H1 (cell line): ENCODE results near the gene LLGL1. TPM values are rescaled to one million over a fixed set of nuclear protein-coding genes. Genes with fewer than 3 reads are reported as not detected.

Source experiments
- CTCF ChIA-PET: fragments of 300-600 bp; sonication (Branson Sonifier 250); formaldehyde crosslinking; loops from one replicate; lab custom pipeline; 2021; ENCODE audit not compliant: partially characterized antibody; lab: Charles Lee
- POLR2A ChIA-PET: fragments of 300-600 bp; sonication (Branson Sonifier 250); formaldehyde crosslinking; loops from one replicate; lab custom pipeline; 2021; ENCODE audit warnings: inconsistent platforms; ENCODE audit not compliant: partially characterized antibody; lab: Charles Lee
- DNase-seq, 2 experiments: peaks; one replicate each; pipeline versions ENCODE4 v3.0.0 to v3.0.0-alpha.2; 2010 to 2022; ENCODE audit warnings: low spot score in 2 of 2, low read depth in 1 of 2, mixed read lengths in 1 of 2
- FAIRE-seq: peaks from 2 replicates; lab custom pipeline; 2011; peaks lifted over from hg19 to GRCh38; lab: Jason Lieb, UNC
- H2AFZ ChIP-seq: 2 replicates; pipeline ENCODE4 v1.8.1; 2012; ENCODE audit warnings: low read length, inconsistent platforms
- H2AK5ac ChIP-seq: 2 replicates; pipeline ENCODE4 v1.6.1; 2013; ENCODE audit warnings: low read depth, low read length
- H2BK120ac ChIP-seq: replicated peaks from 2 replicates; pipeline ENCODE3; 2013; ENCODE audit warnings: low read depth, low read length, inconsistent platforms
- H2BK12ac ChIP-seq: 2 replicates; pipeline ENCODE4 v1.6.1; 2013; ENCODE audit warnings: low read depth, low read length
- H2BK15ac ChIP-seq: 2 replicates; pipeline ENCODE4 v1.6.1; 2013; ENCODE audit warnings: low read length
- H2BK20ac ChIP-seq: 2 replicates; pipeline ENCODE4 v1.6.1; 2013; ENCODE audit warnings: low read length
- H2BK5ac ChIP-seq: 2 replicates; pipeline ENCODE4 v1.6.1; 2013; ENCODE audit warnings: low read depth, low read length
- H3K14ac ChIP-seq: 2 replicates; pipeline ENCODE4 v1.6.1; 2013; ENCODE audit warnings: inconsistent platforms; ENCODE audit not compliant: insufficient read length
- H3K18ac ChIP-seq: 2 replicates; pipeline ENCODE4 v1.6.1; 2013; ENCODE audit warnings: low read length; ENCODE audit errors: extremely low read depth
- H3K23ac ChIP-seq: 2 replicates; pipeline ENCODE4 v1.6.1; 2013; ENCODE audit warnings: inconsistent platforms; ENCODE audit not compliant: insufficient read length
- H3K23me2 ChIP-seq: 2 replicates; pipeline ENCODE4 v1.6.1; 2013; ENCODE audit warnings: low read depth, low read length
- H3K27ac ChIP-seq: 2 replicates; pipeline ENCODE4 v1.6.1; 2011; ENCODE audit warnings: low read depth, low read length, inconsistent platforms
- H3K27me3 ChIP-seq, 4 experiments: replicated peaks in 1 of 4; 1 replicate in 1 of 4; 2 replicates in 3 of 4; pipeline versions ENCODE4 v1.6.1 to v1.8.1; 2011 to 2013; ENCODE audit warnings: low read length in 3 of 4, mild to moderate bottlenecking in 3 of 4, inconsistent platforms in 2 of 4, mixed read lengths in 2 of 4, moderate library complexity in 1 of 4; ENCODE audit not compliant: control insufficient read depth in 3 of 4, insufficient read depth in 3 of 4; ENCODE audit errors: extremely low read depth in 1 of 4
- H3K36me3 ChIP-seq, 4 experiments: 2 replicates each; pipeline versions ENCODE4 v1.6.1 to v1.8.1; 2011 to 2013; ENCODE audit warnings: mild to moderate bottlenecking in 4 of 4, low read length in 3 of 4, moderate library complexity in 2 of 4, control low read depth in 1 of 4, inconsistent platforms in 1 of 4; ENCODE audit not compliant: insufficient read depth in 4 of 4, control insufficient read depth in 2 of 4
- H3K4ac ChIP-seq: replicated peaks from 2 replicates; pipeline ENCODE3; 2013; ENCODE audit warnings: low read length, low read depth, mixed read lengths, inconsistent platforms; ENCODE audit not compliant: insufficient read length
- H3K4me1 ChIP-seq, 4 experiments: replicated peaks in 1 of 4; 1 replicate in 1 of 4; 2 replicates in 3 of 4; pipeline versions ENCODE4 v1.6.1 to v1.8.1; 2011 to 2013; ENCODE audit warnings: low read length in 3 of 4, inconsistent platforms in 2 of 4, mixed read lengths in 1 of 4; ENCODE audit not compliant: insufficient read depth in 4 of 4, control insufficient read depth in 3 of 4
- H3K4me2 ChIP-seq, 2 experiments: 2 replicates each; pipeline versions ENCODE4 v1.6.1 to v1.8.1; 2011 to 2013; ENCODE audit warnings: low read depth in 2 of 2, low read length in 2 of 2, control low read depth in 1 of 2, inconsistent platforms in 1 of 2, mild to moderate bottlenecking in 1 of 2; ENCODE audit not compliant: insufficient read depth in 1 of 2
- H3K4me3 ChIP-seq, 4 experiments: fragments of 200-600, 300-600 bp in 1 of 4; sonication (generic), shearing (Covaris generic), sonication (Bioruptor Twin) in 1 of 4; 2 replicates each; pipeline versions ENCODE4 v1.5.1 to v1.8.1; 2011 to 2016; ENCODE audit warnings: low read length in 4 of 4, low read depth in 3 of 4, control low read depth in 2 of 4, inconsistent platforms in 2 of 4, mild to moderate bottlenecking in 2 of 4, mixed read lengths in 1 of 4, moderate library complexity in 1 of 4; ENCODE audit not compliant: insufficient read depth in 2 of 4; ENCODE audit errors: extremely low read depth in 1 of 4
- H3K56ac ChIP-seq: replicated peaks from 2 replicates; pipeline ENCODE3; 2013; ENCODE audit warnings: low read depth, mild to moderate bottlenecking, mixed read lengths, low read length, inconsistent platforms; ENCODE audit not compliant: insufficient read length
- H3K79me1 ChIP-seq: 2 replicates; pipeline ENCODE4 v1.6.1; 2013; ENCODE audit warnings: low read depth, low read length, control low read depth
- H3K79me2 ChIP-seq, 2 experiments: 2 replicates each; pipeline versions ENCODE4 v1.6.1 to v1.8.1; 2012 to 2013; ENCODE audit warnings: low read length in 2 of 2, mild to moderate bottlenecking in 2 of 2, inconsistent platforms in 1 of 2; ENCODE audit not compliant: insufficient read depth in 2 of 2, control insufficient read depth in 1 of 2
- H3K9ac ChIP-seq, 4 experiments: replicated peaks in 1 of 4; 1 replicate in 1 of 4; 2 replicates in 3 of 4; pipeline versions ENCODE4 v1.6.1 to v1.8.1; 2011 to 2013; ENCODE audit warnings: low read depth in 3 of 4, low read length in 3 of 4, control low read depth in 2 of 4, mild to moderate bottlenecking in 2 of 4, moderate library complexity in 2 of 4, inconsistent platforms in 1 of 4; ENCODE audit errors: extremely low read depth in 1 of 4
- H3K9me3 ChIP-seq, 2 experiments: 2 replicates each; pipeline versions ENCODE4 v1.6.1 to v1.8.1; 2012 to 2013; ENCODE audit warnings: mild to moderate bottlenecking in 2 of 2, moderate library complexity in 2 of 2, control low read depth in 1 of 2, inconsistent platforms in 1 of 2, low read depth in 1 of 2, low read length in 1 of 2, mixed read lengths in 1 of 2; ENCODE audit not compliant: insufficient read depth in 2 of 2
- H4K20me1 ChIP-seq, 2 experiments: replicated peaks in 1 of 2; 2 replicates each; pipeline versions ENCODE3 to v1.8.1; 2011 to 2013; ENCODE audit warnings: inconsistent platforms in 2 of 2, low read length in 2 of 2, mild to moderate bottlenecking in 1 of 2; ENCODE audit not compliant: insufficient read depth in 2 of 2, control insufficient read depth in 1 of 2
- H4K5ac ChIP-seq: 2 replicates; pipeline ENCODE4 v1.6.1; 2013; ENCODE audit warnings: low read length, low read depth, mixed read lengths, inconsistent platforms; ENCODE audit not compliant: insufficient read length
- H4K8ac ChIP-seq: 2 replicates; pipeline ENCODE4 v1.8.0; 2013; ENCODE audit warnings: mild to moderate bottlenecking, moderate library complexity, low read length, inconsistent platforms; ENCODE audit not compliant: insufficient read depth; ENCODE audit errors: extremely low read depth
- H4K91ac ChIP-seq: replicated peaks from 2 replicates; pipeline ENCODE3; 2013; ENCODE audit warnings: low read length, mixed read lengths, inconsistent platforms; ENCODE audit not compliant: insufficient read length
- CBX5 ChIP-seq: fragments of 300-800, 300-1000 bp; sonication (generic); IDR thresholded peaks from 2 replicates; pipeline ENCODE4 v1.7.1; 2016; ENCODE audit warnings: antibody characterized with exemption, low read length, low read depth
- E2F6 ChIP-seq: IDR thresholded peaks from 2 replicates; pipeline ENCODE4 v1.6.1; 2012; ENCODE audit warnings: inconsistent platforms
- EP300 ChIP-seq, 2 experiments: IDR thresholded peaks; 1 replicate in 1 of 2; 2 replicates in 1 of 2; pipeline ENCODE4 v1.6.1; 2011 to 2012; ENCODE audit warnings: low read depth in 2 of 2, low read length in 2 of 2, mild to moderate bottlenecking in 2 of 2, borderline replicate concordance in 1 of 2, inconsistent platforms in 1 of 2, moderate library complexity in 1 of 2
- NRF1 ChIP-seq: IDR thresholded peaks from 2 replicates; pipeline ENCODE4 v1.6.1; 2011; ENCODE audit warnings: mild to moderate bottlenecking, low read depth, low read length, improper control_type of control experiment
- WGBS, 2 experiments: shearing (Covaris generic) in 1 of 2; methylation state at CpG; one replicate each; pipeline versions ENCODE4 v1.1.6 to v1.1.7; 2013 to 2015; ENCODE audit warnings: low lambda C conversion rate in 2 of 2, mixed read lengths in 2 of 2, inconsistent platforms in 1 of 2, low coverage in 1 of 2, missing lambda C conversion rate in 1 of 2; ENCODE audit not compliant: insufficient replicate concordance in 2 of 2, insufficient coverage in 1 of 2, insufficient read length in 1 of 2; ENCODE audit errors: extremely low coverage in 1 of 2, missing lambda C conversion rate in 1 of 2; 5-methylcytosine and 5-hydroxymethylcytosine counted together
- polyA plus RNA-seq, 7 experiments: library from polyadenylated mRNA; depleted of rRNA in 3 of 7; stranded (reverse) in 5 of 7; unstranded in 2 of 7; fragments of >200 nt in 5 of 7; fragments of 200-250 nt in 2 of 7; gene quantifications; 1 replicate in 5 of 7; 2 replicates in 1 of 7; 4 replicates in 1 of 7; pipeline versions ENCODE4 v1.2.1 to v1.2.3, GENCODE V29; 2011 to 2013; ENCODE audit warnings: missing spikeins in 2 of 7, mixed read lengths in 2 of 7
- total RNA-seq: library from RNA; stranded (reverse); fragmentation: NEBNext Ultra II Directional; extraction: Animal tissue kit (Norgen Biotek cat#: 25700); gene quantifications from 2 replicates; pipeline ENCODE4 v1.2.1, GENCODE V29; 2021
- TF ChIP-seq, protein P1 (sequence below), 3 experiments: IDR thresholded peaks; 1 replicate in 2 of 3; 2 replicates in 1 of 3; pipeline versions ENCODE4 v1.5.1 to v1.6.1; 2011; ENCODE audit warnings: low read length in 3 of 3, mild to moderate bottlenecking in 3 of 3, inconsistent platforms in 2 of 3, low read depth in 1 of 3, moderate library complexity in 1 of 3; ENCODE audit not compliant: insufficient read depth in 1 of 3; ENCODE audit errors: control extremely low read depth in 1 of 3
- TF ChIP-seq, protein P2 (sequence below): IDR thresholded peaks from 2 replicates; pipeline ENCODE4 v1.6.1; 2012; ENCODE audit warnings: inconsistent platforms

The LLGL1 gene
- total and polyA plus RNA-seq, 2 of the 8 experiments (the other 6 are each of a cell fraction or from before 2014, with no cell fraction given) = 71.3 to 107 TPM

GRCh38 chr17:18280766-18281371, 55.4 kb downstream of the LLGL1 start:
- H4K8ac ChIP-seq = no peak overlapping the region
- no peak for TF ChIP-seq E2F6
- no peak for TF ChIP-seq CBX5
- TF ChIP-seq, protein P1, sequence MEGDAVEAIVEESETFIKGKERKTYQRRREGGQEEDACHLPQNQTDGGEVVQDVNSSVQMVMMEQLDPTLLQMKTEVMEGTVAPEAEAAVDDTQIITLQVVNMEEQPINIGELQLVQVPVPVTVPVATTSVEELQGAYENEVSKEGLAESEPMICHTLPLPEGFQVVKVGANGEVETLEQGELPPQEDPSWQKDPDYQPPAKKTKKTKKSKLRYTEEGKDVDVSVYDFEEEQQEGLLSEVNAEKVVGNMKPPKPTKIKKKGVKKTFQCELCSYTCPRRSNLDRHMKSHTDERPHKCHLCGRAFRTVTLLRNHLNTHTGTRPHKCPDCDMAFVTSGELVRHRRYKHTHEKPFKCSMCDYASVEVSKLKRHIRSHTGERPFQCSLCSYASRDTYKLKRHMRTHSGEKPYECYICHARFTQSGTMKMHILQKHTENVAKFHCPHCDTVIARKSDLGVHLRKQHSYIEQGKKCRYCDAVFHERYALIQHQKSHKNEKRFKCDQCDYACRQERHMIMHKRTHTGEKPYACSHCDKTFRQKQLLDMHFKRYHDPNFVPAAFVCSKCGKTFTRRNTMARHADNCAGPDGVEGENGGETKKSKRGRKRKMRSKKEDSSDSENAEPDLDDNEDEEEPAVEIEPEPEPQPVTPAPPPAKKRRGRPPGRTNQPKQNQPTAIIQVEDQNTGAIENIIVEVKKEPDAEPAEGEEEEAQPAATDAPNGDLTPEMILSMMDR (IDR thresholded peaks at IDR 0.05; ENCODE audit: control extremely low read depth in 1 of 3, insufficient read depth in 1 of 3, low read depth in 1 of 3, low read length in 3 of 3) = no peak
- TF ChIP-seq EP300 (IDR thresholded peaks at IDR 0.05; ENCODE audit: borderline replicate concordance in 1 of 2, low read depth in 2 of 2, low read length in 2 of 2) = no peak
- no peak for TF ChIP-seq NRF1
- TF ChIP-seq, protein P2, sequence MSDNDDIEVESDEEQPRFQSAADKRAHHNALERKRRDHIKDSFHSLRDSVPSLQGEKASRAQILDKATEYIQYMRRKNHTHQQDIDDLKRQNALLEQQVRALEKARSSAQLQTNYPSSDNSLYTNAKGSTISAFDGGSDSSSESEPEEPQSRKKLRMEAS = no peak
- H3K4ac ChIP-seq = no peak overlapping the region
- H3K4me3 ChIP-seq = no peak overlapping the region
- ChIA-PET POLR2A (interaction anchor here (0.6 to 1.6 kb wide), 4 partner anchors 9 to 54 kb away, joined by 3 to 5 read pairs (median 4); no protein-coding TSS in a partner anchor), CTCF (interaction anchor here (1.2 to 2.2 kb wide), 4 partner anchors 10 to 27 kb away, joined by 3 to 8 read pairs (median 4); no protein-coding TSS in a partner anchor)
- whole genome bisulfite sequencing, 2 experiments = 93% methylated on average over 5 of the region's 5 CpGs; no CpG with 5 or more reads in 1 of the 2 experiments
- H2AK5ac ChIP-seq = no peak overlapping the region
- no peak overlapping the region for H3K27ac ChIP-seq
- no peak overlapping the region for H2BK20ac ChIP-seq
- DNase-seq (no peak), FAIRE-seq (no peak)
- H3K9me3 ChIP-seq = no peaks in the 10 kb centered on the region
- no peak overlapping the region for H3K4me2 ChIP-seq
- no peak overlapping the region for H3K23ac ChIP-seq
- no peak overlapping the region for H4K91ac ChIP-seq
- H3K4me1 ChIP-seq = no peaks in the 10 kb centered on the region
- H2AFZ ChIP-seq = no peak overlapping the region
- no peak overlapping the region for H2BK12ac ChIP-seq
- no peaks in the 10 kb centered on the region for H3K79me1 ChIP-seq
- no peak overlapping the region for H3K14ac ChIP-seq
- no peak overlapping the region for H4K5ac ChIP-seq
- H3K9ac ChIP-seq = no peak overlapping the region
- H2BK120ac ChIP-seq = no peak overlapping the region
- no peaks in the 10 kb centered on the region for H3K27me3 ChIP-seq
- H2BK15ac ChIP-seq = no peak overlapping the region
- no peak overlapping the region for H3K18ac ChIP-seq
- peaks cover 3 to 14% of the 10 kb centered on the region in 2 experiments for H4K20me1 ChIP-seq
- H3K36me3 ChIP-seq = peaks cover 44 to 91% (median 72%) of the 10 kb centered on the region in 4 experiments
- H3K56ac ChIP-seq = no peak overlapping the region
- H3K79me2 ChIP-seq = no peaks in the 10 kb centered on the region
- H3K23me2 ChIP-seq = no peaks in the 10 kb centered on the region
- H2BK5ac ChIP-seq = no peak overlapping the region
